GM18511 (cell line): ENCODE results near the gene GPN2.

Source experiments
- ATAC-seq: cut with Tn5 transposase; IDR thresholded peaks from one replicate; pipeline ENCODE4 v1.9.1; 2021; ENCODE audit warnings: mild to moderate bottlenecking, moderate library complexity; ENCODE audit not compliant: unreplicated experiment

The GPN2 gene

DNA sequence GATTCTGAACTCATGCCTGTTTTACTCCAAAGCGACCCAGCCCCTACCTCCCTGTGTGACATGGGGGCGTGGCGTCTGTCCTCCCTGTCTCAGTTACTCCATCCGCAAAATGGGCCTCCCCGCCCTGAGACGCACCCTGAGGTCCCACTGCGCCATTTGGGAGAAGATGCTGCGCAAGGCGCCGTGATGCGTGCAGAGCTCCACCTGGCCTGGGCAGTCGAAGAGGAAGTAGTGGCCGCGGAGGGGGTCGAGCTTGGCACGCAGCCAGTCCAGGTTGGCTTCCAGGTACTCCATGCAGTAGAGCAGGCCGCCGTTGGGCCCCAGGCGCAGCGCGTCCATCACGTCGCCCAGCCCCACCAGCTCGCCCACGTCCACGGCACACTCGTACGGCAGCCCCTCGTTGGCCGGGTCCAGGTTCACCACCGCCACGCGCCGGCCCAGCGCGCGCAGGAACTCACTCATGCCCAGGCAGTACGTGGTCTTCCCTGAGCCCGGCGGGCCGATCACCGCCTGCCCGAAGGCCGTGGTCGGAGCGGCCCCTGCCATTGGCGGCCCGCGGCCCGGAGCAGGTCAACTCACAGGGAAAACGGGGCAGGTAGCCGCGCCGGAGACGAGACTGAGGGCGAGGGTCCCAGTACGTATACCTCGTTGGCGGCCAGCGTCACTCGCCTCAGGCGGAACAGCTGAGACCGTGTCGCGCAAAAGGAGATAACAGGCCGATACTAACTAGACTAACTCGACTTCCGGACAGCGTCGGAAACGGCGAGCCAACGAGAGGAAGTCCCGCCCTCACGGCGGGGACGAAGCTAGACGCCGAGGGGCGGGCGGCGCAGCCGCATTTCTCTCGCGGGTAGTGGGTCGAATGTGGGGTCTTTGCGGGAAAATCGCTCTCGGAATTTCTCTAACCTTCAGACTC lies at the start of gene GPN2:
Gene GPN2 (minus strand): TSS at position 733 of the 916 bp plus-strand sequence. CDS start 187 bp downstream, at position 546.
- ATAC-seq: peak; percentile 91

DNA sequence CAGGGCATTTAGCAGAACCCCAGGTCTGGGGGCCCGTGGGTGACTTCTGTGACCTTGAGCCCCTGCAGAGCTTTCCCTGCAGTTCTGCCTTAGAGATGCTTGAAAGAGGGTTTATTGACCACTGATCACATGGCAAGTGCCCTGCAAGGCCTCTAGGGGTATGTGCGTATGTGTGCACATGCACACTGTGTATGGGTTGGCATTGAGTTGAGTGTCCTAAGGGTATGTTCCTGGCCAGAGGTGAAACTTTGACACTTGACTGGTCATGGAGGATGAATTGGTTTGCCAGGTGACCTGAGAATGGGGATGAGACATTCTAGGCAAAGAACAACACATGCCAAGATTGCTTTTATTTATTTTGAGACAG lies 48.6 kb upstream of the GPN2 start:
- ATAC-seq: no peak

DNA sequence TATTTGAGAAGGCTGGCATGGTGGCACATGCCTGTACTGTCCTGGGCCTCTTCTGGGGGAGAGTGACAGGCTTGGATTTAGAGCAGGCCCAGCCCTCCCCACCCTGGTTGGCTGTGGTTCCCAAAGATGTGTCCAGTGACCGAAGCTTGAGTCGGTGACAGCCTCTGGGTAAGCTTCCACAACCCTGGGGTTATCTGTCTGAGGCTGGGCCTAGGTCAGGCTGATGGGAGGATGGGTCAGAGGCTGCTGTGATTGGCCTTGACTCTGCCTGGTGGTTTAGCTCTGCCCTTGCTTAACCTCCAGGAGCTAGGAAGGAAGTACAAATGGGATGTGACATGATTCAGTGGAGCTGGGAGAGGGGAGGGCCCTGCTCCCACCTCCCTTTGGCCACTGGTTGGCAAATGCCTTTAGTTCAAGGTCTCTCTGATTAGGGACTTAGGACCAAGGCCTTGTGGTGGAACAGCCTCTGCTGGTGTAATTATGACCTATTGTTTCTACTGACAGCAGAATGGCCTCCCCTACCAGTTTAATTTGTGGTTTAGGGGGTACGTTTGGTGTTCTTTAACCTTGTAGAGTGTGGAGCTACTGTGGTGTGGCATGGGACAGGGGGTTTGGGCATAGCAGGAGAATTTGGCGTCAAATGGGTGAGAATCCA lies 48.0 kb upstream of the GPN2 start:
- no peak for ATAC-seq

DNA sequence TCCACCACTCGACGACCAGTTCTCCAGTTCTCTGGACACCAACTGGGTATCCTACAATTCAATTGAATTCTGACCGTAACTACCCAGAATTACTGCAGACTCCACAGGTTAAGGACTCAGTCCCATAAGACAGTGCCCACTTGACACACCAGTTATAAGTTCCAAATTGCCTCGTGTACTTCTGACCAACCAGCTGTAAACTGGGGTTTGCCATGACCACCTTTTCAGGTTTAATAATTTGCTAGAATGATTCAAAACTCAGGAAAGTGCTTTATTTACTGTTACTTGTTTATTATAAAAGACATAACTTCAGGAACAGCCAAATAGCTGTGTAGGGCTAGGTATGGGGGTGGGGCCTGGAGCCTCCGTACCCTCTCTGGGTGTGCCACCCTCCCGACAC lies 46.7 kb upstream of the GPN2 start:
- ATAC-seq: no peak

DNA sequence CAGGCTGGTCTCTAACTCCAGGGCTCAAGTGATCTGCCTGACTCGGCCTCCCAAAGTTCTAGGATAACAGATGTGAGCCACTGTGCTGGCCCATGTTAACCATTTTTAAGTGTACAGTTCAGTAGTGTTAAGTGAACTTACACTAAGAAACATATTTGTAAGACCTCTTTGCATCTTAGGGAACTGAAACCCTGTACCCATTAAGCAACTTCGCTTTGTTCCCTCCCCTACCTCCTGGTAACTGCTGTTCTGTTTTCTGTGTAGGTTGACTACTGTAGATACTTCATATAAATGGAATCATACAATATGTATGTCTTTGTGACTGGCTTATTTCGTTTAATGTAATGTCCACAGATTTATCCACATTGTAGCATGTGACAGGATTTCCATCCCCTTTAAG lies 42.4 kb upstream of the GPN2 start:
- no peak for ATAC-seq

DNA sequence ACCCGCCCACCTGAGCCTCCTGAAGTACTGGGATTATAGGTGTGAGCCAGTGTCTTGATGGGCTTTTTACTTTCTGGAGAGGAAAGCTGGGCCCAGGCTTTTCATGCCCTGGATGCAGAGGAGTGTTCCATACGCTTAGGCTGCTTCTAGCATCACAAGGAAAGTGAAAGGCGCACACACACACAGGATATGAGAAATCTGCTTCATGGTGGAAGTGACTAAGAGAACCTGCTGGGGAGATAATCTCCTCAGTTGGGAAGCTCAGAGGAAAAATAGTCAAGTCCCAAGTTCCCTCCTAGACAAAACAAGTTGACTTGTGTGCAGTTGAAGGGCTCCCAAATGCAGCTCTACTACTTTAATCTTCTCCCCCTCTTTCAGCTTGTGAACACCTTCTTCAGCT lies 33.6 kb upstream of the GPN2 start:
- no peak for ATAC-seq

DNA sequence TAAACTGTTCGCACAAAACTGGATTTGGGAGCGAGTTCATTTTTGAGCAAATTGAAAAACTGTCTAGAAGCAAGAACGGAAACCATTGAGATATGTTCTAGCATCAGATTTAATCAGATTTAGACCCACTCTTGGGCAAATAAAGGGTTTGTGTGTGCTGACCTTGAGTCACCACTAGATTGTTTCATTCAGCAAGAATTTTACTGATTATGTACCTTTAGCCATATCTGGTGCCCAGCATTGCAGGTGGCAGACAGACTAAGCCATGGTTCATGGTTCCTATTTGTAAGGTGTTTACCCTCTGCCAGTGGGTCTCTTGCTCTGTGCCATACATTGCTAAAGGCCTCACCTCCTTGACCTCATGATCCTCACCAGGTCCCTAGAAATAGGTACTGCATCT lies 32.8 kb upstream of the GPN2 start:
- no peak for ATAC-seq

DNA sequence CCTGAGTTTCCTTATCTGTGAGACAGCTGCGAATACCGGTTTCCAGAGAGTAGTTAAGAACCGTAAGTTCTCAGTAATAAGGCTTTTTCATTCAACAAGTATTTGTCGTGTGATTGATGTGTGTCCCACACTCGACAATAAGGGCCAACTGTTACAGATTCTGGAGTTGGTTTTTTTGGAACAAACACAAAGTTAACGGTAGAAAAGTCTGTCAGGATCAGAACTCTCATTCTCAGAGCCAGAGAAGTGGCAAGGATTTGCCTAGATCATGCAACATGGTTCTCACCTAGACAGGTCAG lies 32.3 kb upstream of the GPN2 start:
- ATAC-seq: no peak

DNA sequence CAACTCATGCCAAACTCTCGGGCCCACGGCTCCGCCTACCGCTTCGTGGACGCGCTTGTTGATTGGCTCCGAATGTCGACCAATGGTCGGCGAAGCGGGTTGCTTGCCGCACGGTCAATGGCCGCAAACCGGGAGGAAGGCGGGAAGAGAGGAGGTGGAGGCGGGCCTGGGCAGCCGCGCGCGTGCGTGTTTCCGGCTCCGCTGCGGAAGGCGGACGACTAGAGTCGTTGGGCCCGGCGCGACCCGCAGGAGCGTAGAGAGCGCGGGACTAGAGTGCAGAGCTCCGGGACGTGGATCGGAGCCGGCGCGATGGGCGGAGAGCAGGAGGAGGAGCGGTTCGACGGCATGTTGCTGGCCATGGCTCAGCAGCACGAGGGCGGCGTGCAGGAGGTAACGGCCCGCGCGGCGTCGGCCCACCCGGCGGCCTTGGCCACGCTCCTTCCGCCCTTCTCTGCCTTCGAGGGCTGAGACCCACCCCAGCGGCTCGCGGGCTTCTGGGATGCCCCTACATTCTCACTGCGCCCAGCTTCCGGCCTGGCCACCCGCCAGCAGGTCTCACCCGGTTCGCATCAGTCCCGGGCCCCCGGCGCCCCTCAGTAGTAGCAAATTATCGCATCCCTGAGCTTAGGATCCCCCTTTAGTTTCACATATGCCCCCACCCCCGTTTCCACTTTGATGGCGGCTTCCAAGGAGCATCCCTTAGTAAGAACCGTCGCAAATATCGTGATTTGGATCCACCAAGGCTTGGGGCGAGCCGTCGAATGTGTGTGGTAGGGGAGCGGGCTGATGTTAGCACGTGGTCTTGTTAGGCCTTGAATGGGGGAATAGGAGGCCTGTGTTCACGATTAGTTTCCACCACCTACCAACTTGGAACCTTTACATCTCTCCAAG lies 31.7 kb upstream of the GPN2 start, which contains the start of gene NUDC:
Gene NUDC (plus strand): TSS at position 204 of the 891 bp plus-strand sequence. CDS start 106 bp downstream, at position 310.
- ATAC-seq: peak; percentile 98

DNA sequence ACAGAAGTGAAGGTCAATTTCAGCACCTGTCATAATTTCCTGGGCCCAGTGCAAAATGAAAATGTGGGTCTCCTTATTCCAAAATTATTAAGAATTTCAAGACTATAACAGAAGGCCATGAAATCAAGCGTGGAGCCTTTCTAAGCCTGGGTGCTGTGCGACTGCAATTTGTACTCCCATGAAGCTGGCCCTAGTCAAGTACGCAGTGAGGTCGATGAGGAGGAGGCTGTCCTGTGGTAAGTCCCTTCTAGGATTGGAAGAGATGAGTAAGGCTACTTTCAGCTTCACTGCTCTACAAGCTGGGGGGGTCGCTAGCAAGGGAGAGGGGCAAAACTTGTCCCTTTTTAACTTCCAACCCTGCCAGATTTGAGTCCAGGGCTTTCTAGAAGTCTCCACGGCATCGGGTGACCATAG lies 31.1 kb upstream of the GPN2 start:
- ATAC-seq: peak; percentile 24

DNA sequence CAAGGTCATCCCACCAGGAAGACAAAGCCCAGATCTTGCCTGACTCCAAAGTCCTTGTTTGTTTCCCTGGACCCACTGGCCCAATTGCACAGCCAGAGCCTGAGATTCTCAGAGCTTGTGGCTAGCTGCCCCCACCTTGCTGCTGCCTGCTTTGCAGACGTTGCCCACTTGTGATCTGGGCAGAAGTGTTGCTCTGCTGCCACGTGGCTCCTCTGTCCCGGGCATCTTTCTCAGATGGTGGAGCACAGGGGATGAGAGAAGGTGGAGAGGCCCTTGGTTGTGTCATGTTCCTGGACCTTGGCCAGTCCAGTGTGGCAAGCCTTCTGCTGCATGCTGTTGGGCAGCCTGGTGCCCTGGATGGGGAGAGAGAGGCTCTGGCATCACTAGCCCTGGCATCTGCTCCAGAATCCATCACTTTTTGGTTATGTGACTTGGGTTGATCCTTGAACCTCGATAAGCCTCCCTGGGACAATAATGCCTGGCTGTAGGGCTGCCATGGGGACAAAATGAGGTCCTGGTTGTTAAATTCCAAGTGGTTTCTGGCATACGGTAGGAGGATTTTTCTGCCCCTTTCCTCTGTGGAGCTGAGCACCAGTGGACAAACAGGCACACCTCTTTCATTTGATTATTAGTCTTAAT lies 25.2 kb upstream of the GPN2 start:
- ATAC-seq: no peak

DNA sequence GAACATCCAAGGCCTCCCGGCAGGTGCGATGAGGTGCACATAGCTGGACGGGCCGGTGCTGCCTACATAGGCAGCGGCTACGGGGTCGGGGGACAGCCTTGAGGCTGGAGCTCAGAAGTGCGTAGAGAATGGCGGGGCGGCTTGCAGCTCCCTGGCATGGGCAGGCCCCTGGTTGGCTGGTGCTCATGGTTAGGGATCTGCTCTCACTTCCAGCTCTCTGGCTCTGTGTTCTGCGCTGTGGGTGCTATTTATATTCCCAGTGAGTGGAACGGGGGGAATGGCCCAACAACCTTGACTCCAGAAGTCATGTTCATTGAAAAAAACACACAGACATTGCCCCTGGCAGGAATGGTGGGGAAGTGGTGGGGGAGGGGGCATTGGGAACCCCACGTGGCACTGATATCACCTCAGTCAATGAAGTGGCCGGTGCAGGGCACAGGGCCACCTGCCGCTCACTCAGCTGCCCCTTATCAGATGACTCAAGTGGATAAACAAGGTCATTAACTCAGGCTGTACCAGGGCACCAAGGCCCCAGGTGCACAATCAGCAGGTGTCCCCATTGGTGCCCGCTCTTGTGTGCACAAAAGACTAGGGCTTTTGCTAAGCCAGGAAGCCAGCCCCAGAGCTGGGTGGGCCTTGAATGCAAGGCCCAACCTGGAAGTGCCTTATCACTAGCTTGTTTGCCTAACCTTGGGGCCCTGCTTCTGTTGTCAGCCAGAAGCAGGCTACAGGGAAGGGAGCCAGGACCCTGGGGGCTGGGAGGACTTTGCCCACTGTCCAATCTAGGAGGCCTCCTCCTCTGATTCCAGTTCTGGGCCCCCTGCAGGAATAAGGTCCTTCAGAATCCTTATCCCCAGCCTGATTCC lies 23.9 kb upstream of the GPN2 start, which contains the start of gene NR0B2:
Gene NR0B2 (minus strand): TSS at position 222 of the 866 bp plus-strand sequence. CDS start 35 bp downstream, at position 187.
- ATAC-seq: no peak

DNA sequence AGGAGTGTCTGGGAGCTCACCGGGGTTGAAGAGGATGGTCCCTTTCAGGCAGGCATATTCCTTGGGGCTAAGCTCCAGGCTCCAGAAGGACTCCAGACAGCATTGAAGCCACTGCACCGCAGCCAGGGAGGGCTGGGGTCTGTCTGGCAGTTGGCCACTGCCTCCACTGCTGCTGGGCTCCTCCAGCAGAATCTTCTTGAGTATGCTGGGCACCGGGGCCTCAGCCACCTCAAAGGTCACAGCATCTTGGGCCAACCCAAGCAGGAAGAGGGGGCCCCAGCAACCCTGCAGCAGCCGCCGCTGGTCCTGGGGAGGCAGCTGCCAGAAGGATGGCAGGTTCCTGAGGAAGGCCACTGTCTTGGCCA lies 23.3 kb upstream of the GPN2 start:
- no peak for ATAC-seq

DNA sequence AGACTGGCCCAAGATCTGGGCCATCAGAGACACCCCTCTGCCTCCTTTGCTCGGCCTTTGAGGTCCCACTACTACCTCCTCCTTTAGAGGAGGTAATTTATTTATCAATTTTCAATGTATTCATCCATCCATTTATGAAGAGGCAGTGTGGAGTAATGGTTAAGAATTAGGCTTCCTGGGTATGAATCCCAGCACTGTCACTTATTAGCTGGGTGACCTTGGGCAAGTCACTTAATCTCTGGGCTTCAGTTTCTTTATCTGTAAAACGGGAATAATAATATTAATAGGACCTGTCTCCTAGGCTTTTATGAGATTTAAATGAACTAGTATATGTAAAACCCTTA lies 22.0 kb upstream of the GPN2 start:
- no peak for ATAC-seq

DNA sequence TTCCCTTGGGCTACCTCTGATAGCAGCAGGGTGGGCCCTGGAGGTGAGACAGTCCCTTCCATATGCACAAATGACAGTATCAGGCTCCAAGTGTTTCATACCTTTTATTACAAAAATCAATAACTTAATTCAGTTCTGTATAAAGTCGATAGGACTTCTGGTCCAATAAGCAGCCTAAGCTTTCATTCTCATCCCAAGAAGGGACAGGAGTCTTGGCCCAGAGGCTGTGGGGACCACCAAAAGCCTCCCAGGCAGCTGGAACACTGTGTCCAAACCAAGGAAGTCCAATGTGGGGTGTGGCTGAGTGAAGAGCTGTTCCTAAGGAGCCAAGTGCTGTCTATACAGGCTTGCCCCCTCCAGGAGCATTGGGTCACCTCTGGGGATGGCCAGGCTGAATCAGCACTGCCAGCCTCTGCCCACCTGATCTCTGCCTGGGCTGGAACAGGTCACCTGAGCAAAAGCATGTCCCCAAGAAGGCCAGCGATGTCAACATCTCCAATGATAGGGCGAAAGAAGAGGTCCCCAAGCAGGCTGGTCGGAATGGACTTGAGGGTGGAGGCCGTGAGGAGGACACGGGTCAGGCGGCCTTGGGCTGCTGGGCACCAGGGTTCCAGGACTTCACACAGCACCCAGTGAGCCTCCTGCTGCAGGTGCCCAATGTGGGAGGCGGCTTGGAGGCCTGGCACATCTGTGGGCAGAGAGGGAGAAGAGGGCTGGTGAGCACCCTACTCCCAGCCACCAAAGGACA lies 21.5 kb upstream of the GPN2 start:
- ATAC-seq: no peak

DNA sequence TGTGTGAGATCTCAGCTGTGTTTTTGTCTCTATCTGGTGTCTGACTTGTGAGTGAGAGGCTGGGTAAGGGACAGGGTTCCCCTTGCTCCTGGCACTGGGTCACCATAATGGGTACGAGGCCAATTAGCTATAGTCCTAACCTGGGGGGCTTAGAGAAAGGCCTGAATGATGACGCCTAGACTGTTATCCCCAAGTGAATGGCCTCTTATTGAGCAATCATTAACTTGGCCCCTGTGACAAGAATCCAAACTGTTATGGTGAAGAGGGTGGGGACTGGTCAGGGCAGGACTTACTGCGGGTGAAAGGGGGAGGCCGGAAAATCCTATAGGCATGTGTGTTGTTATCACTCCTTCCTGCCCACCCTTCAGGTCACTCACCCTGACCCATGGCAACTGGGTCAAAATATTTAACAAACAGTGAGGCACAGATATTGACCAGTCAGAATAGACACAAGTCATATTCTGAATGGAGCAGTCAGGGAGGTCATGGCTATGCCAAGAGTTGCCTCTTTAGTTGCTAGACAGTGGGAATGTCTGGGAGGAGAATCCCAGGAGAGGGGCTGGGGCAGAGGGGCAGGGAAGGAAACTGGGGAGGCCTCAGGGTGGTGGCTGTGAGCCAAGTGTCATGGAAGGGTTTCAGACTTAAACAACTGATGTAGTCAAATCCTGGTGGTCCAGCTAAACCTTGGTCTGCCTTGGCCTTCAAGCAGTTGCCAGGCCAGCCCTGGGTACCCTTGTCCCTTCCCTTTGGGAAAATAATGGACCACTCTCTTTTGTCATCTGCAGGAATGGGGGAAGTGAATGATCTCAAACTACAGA lies 20.5 kb upstream of the GPN2 start:
- no peak for ATAC-seq

DNA sequence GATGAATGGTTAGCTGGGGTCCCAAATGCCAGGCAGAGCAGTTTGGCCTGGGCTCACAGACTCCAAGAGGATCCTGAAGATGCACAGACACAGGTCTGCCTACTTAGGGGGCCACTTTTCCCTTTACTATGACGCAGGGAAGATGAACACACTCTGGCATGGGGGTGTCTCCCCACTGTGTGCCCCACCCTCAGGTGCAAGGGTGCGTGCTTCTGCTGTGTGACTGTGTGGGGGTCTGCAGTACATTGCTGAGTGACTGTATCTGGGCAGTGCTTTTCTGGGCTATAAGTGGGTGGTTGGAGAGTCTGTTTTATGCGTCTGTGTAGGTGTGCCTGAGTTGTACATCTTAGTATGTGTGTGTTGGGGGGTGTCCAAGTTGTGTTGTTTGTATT lies 19.9 kb upstream of the GPN2 start:
- ATAC-seq: no peak

DNA sequence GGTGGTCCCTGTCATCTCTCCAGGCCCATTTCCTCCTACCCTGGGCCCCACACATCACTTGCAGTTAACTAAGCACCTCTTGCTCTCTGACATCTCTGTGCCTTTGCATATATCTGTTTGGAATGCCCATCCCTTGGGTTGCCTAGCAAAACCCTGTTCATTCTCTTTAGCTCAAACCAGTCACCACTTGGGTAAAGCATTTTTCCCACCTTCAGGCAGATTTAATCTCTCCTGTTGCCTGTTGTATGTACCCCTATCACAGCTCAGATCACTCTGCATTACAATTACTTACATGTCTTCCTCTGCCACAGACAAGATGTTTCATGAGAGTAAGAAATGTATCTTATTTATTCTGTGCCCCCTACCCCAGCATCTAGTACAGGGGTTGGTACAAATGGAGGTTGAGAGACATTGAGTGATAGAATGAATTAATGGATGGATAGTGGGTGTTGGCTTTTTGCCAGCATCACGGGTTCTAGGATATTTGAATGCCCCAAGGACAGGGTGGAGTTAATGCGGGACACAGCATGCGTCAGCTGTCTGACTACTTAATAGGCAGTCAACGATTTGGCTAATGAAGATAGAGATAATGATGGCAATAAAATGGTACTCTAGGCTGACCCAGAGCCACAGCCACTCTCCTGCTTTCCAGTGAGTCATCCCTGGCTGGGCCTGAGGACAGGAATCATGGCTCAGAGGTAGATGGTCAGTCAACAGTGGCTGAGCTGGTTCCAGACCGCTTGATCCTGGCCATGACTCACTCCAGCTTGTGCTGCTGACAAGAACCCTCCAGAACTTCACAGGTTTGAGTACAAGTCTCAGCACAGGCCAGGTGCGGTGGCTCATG lies 17.2 kb upstream of the GPN2 start:
- no peak for ATAC-seq
